Stimulated activated CD4-positive, alpha-beta T cell treated with anti-CD3 and anti-CD28 coated beads, Interleukin-4, amount 100 ng/mL, for 1 hour (primary cell): ENCODE results near the gene FAM50B.

Experiments used
- DNase-seq: peaks from one replicate; pipeline ENCODE4 v3.0.0-alpha.2; 2020

Gene FAM50B, protein sequence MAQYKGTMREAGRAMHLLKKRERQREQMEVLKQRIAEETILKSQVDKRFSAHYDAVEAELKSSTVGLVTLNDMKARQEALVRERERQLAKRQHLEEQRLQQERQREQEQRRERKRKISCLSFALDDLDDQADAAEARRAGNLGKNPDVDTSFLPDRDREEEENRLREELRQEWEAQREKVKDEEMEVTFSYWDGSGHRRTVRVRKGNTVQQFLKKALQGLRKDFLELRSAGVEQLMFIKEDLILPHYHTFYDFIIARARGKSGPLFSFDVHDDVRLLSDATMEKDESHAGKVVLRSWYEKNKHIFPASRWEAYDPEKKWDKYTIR

GRCh38 chr6:3848925-3849605, at the start of gene FAM50B:
FAM50B (plus strand) TSS chr6:3849373; CDS start chr6:3849812, 439 bp downstream.
- peak; percentile 90 for DNase-seq

DNA sequence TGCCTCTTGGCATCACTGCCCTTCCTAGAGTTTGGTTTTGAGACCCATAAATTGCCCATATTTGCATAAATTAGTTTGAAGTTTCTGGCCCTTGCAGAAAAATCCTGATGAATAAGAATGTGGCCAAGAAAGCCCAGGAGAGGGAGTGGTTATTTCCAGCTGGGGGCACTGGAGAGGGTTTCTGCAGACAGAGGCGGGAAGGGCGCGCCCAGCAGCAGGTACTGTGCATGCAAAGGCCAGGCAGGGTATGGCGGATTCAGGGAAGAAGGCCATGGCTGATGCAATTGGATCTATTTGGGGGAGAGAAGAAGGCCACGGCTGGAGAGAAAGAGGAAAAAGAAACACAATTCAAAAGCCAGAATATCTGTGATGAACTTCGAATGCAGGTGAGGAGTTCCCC, 49.5 kb upstream of the FAM50B start:
- DNase-seq, result no peak

DNA sequence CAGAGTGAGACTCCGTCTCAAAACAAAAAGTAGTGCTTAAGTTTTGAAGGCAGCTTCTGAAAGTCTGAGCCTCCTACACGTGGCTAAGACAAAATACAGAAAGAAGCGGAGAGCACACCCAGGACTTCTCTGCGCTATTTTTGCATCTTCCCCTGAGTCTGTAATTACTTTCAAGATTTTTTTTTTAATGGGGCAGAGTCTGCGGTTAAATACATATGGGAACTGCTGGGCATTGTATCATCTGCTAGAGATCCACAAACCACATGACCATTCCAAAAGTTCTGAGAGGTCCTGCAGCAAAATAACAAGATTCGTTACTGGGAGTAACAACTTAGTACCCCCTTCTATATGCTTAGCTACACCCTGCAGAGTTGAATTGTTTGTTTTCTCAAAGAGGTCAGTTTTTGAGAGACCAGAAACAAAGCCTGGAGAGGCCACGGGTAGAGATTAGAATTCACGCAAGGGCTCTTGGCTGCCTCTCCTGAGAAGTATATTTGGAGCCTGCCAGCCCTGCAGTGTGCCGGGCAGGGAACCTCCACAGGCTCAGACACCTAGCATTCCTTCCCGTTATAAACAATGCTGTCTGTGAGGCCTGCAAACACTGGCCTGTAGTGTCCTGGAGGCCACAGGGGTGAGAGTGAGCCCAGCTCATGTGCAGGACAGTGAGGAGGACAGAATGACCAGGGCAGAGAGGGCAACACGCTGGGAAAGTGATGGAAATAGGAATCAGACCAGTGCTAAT, 48.2 kb upstream of the FAM50B start:
- DNase-seq, result no peak

- no peak for DNase-seq
Observed at GRCh38 chr6:3801960-3802359, 47.2 kb upstream of the FAM50B start.

DNA sequence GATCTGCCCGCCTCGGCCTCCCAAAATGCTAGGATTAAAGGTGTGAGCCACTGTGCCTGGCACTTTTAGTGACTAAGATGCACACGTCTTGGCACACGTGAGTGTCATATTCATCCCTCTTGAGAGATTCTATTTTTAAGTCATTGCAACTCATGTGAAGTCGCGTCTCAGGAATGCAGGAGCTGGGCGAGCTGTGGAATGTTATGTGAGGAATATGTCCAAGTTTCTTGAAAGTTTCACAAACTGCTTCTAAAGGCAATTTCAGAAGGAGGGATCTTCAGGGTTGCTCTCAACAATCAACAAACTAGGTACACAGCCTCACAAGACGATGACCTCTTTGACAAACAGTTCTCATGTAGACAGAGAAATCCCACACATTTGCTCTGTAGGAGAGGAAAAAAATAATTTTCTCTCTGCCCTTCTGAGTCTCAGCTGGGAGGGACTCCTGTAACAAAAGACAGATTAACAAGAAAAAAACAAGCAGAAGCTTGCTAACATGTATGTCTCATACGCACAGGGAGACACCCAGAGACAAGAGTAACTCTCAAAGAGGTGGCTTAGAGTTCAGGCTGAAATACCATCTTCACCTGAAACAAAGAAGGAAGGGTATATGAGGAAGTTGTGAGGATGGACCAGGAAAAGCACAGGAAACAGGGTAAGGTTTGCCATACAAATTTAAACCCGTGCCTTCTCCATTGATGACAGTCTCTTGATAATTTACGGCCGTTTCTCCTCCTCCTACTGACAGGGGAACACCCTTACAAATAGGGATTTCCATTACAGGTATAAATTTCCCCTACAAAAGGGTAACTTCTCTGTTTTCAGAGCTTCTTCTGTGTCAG, 45.3 kb upstream of the FAM50B start:
- DNase-seq, result no peak

GRCh38 chr6:3804964-3805363, 44.2 kb upstream of the FAM50B start:
- DNase-seq, result no peak

GRCh38 chr6:3805448-3806123, 43.6 kb upstream of the FAM50B start:
- DNase-seq, result no peak

- no peak for DNase-seq
Observed at GRCh38 chr6:3806169-3806922, 42.8 kb upstream of the FAM50B start.

DNA sequence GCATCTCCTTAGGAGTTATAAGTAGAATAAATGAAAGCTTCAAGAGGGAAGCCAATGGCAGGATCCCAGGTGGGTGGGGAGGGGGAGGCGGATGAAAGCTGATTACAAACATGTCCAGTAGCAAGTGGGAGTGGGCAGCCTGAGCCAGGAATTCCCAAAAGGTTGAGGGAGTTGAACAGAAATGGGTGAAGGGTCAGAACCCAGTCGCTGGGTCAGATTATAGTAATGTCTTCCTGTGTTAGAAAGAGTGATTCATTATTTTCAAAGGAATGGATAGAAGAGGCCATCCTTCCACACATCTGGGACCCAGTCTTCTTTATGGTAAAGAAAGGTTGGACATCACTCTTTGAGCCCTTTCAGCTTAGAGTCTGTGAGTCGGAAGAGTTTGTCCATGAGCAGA, 41.0 kb upstream of the FAM50B start:
- DNase-seq, result no peak

DNA sequence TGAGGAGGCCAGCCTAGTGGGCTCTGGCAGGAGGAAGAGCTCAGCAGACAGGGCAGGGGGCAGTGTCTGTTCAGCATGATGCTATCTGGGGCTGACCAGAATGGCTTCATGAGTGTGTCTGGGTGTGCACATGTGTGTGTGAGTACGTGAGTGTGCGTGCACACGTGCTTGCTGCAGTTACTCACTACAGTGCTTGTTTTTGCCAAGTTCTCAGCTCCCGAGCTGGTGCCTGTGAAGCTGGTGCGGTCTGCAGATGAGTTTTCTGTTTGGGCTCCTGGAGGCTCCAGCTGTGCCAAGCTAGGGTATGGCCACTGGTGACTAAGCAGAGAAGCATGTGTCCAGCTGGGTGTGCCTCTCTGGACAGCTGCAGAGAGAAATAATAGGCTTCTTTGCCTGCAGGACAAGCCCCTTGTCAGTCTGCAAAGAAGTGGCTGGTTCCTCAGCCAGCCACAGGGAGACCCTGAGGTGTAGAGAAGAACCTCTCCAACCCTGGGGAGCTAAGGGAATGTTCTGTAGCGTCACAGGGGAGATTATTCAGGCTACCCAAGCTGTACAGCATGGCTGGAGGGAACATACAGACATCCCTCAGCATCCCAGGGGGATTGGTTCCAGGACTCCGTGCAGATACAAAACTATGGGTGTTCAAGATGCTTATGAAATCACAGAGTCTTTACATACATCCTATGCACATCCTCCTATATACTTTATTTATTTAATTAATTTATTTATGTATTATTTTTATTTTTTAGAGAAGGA, 40.2 kb upstream of the FAM50B start:
- no peak for DNase-seq

GRCh38 chr6:3809515-3809891, 39.7 kb upstream of the FAM50B start:
- DNase-seq, result no peak

GRCh38 chr6:3809982-3810381, 39.2 kb upstream of the FAM50B start:
- DNase-seq, result no peak

GRCh38 chr6:3811191-3811590, 38.0 kb upstream of the FAM50B start:
- no peak for DNase-seq

DNA sequence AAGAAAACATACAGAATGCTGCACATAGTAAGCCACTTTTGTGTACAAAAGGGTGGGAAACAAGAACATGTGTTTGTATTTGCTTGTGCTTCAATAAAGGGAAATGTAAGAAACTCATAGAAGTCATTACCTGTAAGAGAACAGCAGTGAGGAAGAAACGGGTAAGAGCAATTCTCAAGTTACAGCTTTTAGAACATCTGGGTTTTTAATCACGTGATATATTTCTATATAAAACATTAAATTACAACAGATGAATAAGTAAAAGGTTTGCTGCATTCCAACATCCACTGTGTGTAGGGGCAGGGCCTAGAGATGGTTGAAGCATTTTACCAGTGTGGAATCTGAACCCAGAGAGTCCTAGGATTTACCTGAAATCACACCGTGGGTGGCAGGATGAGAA, 36.6 kb upstream of the FAM50B start:
- DNase-seq, result no peak

DNA sequence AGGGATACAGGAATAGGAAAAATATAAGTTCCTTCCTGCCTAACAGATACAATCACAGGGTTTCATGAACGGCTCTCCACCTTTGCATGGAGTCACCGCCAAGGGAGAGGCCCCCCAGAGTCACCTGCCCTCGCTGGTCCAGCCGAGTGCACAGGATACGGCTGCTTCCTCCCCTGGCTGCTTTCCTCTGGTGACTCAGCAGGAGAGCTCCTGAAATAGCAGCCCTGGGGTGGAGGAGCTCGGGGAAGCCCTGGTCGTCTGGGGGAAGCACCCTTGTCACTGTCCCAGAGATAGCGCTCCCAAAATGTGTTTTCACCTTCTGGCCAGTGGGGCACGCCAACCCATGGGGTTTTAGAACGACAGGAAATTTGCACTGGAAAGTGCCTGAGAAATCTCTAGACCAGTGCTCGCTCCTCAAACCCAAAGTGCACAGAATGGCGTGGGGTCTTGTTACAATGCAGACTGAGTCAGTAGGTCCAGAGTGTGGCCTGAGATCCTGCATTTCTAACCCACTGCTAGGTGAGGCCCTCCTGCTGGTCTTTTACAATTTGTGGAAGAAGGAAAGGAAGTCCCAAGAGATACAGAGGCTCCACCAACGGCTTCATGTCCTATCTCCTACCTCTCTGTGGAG, 35.9 kb upstream of the FAM50B start:
- no peak for DNase-seq

DNA sequence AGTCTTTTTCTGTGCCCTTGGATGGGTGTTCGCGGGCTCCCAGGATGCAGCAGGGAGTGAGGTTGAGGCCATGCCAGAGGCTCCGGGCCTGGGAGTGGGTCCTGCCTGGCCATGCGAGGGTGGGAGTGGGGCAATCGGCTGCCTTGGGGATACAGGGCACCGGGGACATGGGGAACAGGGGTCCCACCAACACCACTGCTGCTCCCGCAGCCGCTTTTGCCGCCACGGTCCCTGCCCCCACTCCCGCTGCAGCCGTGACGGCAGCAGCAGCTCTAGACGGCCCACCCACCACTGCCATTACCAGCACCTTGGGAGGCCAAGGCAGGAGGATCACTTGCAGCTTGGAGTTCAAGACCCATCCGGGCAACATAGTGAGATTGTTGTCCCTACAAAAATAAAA, 35.3 kb upstream of the FAM50B start:
- no peak for DNase-seq

- no peak for DNase-seq
Observed at GRCh38 chr6:3814539-3814938, 34.6 kb upstream of the FAM50B start.

DNA sequence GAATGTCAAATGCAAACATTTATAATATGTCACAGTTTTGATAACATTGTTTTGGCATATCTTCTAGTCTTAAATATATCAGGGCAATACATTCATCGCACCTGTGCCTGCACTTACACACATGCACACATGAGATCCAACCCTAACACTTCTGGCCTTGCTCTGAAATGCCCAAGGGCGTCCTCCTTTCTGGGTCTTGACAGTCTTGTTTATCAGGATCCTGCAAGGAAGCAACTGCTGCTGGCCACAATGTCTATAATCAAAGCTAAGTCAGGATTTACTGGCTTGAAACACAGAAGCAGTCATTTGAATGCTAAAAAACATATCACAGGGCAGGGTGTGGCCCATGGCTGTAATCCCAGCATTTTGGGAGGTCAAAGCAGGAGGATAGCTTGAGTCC, 32.9 kb upstream of the FAM50B start:
- DNase-seq, result no peak

DNA sequence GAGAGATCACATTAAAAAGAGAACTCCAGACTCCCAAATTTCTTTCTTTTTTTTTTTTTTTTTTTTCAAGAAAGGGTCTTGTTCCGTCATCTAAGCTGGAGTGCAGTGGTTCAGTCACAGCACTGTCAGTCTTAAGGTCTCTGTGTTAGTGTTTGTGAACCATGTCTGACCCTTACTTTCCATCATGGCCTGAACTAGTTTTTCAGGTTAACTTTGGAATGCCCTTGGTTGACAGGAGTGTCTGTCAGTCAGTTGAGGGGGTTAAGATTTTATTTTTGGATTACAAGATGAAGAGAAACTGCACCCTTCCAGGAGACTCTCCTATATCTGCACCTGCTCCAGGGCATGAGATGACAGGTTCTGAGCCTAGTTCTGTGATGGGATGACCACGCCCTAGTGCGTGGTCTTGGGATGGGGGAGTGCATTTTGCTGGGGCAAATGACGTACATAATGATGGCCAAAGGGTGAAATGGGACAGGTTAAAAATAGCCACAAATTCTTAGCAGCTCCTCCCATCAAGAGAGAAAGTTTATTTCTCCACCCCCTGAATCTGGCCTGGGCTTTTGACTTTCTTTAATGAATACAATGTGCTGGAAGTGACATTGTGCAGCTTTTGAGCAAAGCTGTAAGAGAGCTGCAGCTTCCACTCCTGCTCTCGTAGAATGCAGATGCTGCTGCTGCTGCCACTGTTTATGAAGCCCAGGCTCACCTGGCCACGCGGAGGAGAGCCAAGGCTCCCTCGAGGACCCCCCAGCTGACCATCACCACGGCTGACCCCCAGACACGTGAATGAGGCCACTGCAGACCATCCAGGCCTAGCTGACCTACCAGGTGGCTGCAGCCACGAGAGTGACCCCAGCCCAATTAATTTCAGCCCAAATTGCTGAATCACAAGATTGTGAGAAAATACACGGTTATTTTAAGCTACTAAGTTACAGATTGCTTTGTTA, 29.7 kb upstream of the FAM50B start:
- no peak for DNase-seq
